HEK293T (cell line): Measurements from ENCODE around the gene ADGRF1.

Experiments used
- BHLHE40 ChIP-seq: fragments of 450-650 bp; IDR thresholded peaks from 2 replicates; pipeline ENCODE4 v1.6.1; 2016; ENCODE audit warnings: mild to moderate bottlenecking, moderate library complexity, borderline replicate concordance
- FOXK2 ChIP-seq: fragments of 450-650 bp; IDR thresholded peaks from 2 replicates; pipeline ENCODE4 v1.6.1; 2016; ENCODE audit warnings: mild to moderate bottlenecking
- FOXM1 ChIP-seq: fragments of 450-650 bp; IDR thresholded peaks from 2 replicates; pipeline ENCODE4 v1.6.1; 2017; ENCODE audit warnings: mild to moderate bottlenecking, borderline replicate concordance
- SP1 ChIP-seq: fragments of 450-650 bp; IDR thresholded peaks from 2 replicates; pipeline ENCODE4 v1.6.1; 2017
- ZNF384 ChIP-seq: fragments of 450-650 bp; IDR thresholded peaks from 2 replicates; pipeline ENCODE4 v1.6.1; 2016

- TF ChIP-seq FOXM1 = no peak
- no peak for TF ChIP-seq SP1
- TF ChIP-seq BHLHE40 = no peak
- no peak for TF ChIP-seq ZNF384
- TF ChIP-seq FOXK2 = no peak
Observed at GRCh38 chr6:47007657-47008396, 34.3 kb downstream of the ADGRF1 start.
